GM19397 (cell line): ENCODE data around the gene RUNX1.
A peak's percentile ranks its signal among the peaks of the same experiment; 100 is the strongest.

Experiments used
- ATAC-seq: cut with Tn5 transposase; IDR thresholded peaks from one replicate; pipeline ENCODE4 v1.9.1; 2021; ENCODE audit warnings: mild to moderate bottlenecking, moderate library complexity; ENCODE audit not compliant: unreplicated experiment

The RUNX1 gene

DNA sequence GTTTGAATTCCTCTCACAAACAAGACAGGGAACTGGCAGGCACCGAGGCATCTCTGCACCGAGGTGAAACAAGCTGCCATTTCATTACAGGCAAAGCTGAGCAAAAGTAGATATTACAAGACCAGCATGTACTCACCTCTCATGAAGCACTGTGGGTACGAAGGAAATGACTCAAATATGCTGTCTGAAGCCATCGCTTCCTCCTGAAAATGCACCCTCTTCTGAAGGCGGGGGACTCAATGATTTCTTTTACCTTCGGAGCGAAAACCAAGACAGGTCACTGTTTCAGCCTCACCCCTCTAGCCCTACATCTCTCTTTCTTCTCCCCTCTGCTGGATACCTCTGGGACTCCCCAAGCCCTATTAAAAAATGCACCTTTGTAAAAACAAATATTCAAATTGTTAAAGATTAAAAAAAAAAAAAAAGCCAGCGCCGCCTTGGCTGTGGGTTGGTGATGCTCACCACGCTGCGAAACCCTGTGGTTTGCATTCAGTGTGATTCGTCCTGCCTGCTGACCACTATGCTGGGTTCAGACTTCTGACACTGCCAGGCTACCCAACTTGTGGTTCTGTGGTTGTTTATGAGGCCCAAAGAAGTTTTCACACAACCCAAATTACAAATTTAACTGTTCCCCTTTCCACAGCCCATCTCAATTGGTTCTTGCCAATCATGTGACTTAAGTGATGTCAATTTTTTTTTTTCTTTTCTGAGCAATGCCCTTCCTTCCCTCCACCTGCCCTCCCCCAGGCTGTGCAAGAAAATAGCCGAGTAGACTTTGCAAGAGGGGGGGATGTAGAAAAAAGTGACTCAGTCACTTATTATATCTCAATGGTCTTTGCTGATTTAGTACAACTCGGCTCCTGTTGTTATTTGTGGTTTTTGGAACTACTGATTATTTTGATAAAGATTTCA, at the start of gene RUNX1:
TSS of gene RUNX1 (minus strand) at position 597 of the 912 bp plus-strand sequence.
- ATAC-seq = peak; percentile 65

DNA sequence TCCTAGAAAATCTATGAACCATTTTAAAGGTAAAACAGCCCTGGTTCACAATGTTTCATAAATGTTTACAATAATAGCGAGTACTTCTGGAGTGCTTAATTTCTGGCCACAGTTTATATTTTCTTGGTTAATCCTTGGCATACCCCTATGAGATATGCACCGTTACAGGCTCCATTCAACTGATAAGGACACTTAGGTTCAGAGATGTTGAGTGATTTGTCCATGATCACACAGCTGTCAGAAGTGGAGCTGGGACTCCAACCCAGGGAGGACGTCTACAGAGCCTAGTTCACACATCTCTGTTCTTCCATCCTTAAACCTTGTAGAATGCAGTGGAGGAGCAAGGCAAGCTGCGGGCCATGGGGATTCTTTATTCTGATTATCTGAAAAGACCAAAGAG, 48.4 kb upstream of the RUNX1 start:
- ATAC-seq = no peak

GRCh38 chr21:35096959-35097358, 47.9 kb upstream of the RUNX1 start:
- no peak for ATAC-seq

DNA sequence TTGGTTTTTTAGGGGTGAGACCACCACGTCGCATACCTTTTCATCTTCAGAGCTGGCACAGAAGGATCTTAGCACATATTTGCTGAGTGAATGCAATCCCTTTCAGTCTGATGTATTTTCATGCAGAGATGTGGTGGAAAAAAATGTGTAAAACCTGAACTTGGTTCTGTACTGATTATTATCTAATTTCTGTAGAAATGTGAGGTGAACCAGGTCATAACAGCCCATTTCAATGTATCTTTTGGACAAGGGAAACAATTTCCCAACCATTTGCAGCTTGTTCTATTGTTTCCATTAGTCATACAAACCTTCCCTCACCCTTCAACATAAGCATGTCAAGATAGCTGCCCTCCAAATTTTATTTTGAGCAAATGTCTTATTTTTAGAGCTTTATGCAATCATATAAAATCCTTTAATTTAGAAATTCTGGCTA, 46.8 kb upstream of the RUNX1 start:
- ATAC-seq = no peak

DNA sequence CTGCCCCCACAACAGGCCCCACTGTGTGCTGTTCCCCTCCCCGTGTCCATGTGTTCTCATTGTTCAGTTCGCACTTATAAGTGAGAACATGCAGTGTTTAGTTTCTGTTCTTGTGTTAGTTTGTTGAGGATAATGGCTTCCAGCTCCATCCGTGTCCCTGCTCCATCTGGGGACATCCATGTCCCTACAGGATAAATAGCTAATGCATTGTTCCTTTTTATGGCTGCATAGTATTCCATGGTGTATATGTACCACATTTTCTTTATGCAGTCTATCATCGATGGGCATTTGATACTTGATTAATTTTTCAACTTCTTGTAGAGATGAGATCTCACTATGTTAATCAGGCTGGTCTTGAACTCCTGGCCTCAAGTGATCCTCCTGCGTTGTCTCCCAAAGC, 44.4 kb upstream of the RUNX1 start:
- ATAC-seq = no peak

DNA sequence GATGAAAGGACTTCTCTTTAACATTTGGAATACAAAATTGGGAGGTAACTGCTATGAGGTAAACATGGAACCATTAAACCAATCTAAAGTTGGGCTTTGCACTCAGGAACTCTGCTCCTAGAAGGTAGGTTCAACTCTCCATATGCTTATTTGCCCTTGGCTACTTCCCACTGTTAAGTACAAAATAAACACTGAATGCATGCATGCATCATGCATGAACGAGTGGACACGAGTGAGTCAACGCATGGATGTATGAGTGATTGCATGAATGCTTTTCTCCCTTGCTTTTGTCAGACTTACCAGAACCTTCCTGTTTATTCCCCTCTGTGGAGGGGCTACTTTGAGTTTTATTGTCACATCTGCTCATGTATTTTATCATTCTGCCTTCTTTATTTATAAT, 42.4 kb upstream of the RUNX1 start:
- no peak for ATAC-seq

DNA sequence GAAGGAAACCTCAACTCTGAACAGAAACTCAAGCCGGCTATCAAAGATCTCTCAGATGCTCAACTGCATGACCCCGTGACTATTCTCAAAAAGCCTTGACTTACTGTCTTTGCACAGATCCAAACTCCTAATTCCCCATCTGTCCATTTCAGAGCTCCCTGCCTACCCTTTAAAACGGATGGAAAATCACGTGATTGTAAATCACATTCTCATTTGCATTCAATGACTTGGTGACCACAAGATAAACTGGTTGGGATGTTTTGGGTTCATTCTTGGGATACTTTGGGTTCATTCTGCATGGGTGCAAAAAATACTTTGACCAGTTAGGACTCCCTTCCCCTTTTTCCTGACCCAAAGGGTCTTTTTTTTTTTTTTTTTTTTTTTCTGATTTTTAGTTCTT, 41.3 kb upstream of the RUNX1 start:
- no peak for ATAC-seq

DNA sequence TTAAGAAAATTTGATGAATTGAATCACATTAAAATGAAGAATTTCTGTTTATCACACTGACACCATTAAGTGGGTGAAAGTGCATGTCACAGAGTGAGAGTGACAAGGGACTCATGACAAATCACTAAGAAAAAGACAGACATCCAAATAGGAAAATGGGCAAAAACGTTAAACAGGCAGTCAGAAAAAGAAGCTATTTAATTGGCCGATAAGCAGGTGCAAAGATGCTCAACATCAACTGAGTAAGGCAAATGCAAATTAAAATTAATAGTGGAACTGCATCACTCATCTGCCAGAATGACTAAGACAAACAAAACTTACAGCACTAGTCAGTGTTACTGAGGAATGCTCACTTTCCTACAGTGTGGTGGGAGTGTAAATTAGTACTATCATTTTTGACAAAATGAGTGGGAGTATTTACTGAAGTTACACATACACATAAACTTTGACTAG, 39.2 kb upstream of the RUNX1 start:
- no peak for ATAC-seq

- no peak for ATAC-seq
Measured at GRCh38 chr21:35086357-35086756, 37.3 kb upstream of the RUNX1 start.

- no peak for ATAC-seq
Measured at GRCh38 chr21:35084869-35085268, 35.8 kb upstream of the RUNX1 start.

- ATAC-seq = no peak
Measured at GRCh38 chr21:35083246-35083645, 34.1 kb upstream of the RUNX1 start.

DNA sequence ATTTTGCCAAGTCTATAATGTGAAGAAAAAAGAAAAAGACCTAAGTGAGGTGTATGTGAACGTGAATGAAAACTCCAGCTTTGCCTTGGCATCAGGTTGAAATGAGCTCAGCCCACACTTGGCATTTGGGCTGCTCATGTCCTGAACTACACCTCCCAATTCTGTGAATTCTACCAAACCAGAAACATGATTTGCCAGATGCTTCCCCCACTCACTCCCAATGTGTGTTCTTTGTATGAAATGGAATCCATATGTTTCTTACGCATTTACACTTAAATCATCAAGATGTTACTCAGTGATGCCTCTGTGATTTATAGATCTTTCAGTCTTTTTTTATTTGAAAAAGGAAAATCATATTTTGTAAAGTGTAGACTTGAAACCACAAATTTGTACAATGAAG, 32.8 kb upstream of the RUNX1 start:
- no peak for ATAC-seq

- no peak for ATAC-seq
Measured at GRCh38 chr21:35079181-35079580, 30.1 kb upstream of the RUNX1 start.

- ATAC-seq = no peak
Measured at GRCh38 chr21:35077975-35078374, 28.9 kb upstream of the RUNX1 start.

DNA sequence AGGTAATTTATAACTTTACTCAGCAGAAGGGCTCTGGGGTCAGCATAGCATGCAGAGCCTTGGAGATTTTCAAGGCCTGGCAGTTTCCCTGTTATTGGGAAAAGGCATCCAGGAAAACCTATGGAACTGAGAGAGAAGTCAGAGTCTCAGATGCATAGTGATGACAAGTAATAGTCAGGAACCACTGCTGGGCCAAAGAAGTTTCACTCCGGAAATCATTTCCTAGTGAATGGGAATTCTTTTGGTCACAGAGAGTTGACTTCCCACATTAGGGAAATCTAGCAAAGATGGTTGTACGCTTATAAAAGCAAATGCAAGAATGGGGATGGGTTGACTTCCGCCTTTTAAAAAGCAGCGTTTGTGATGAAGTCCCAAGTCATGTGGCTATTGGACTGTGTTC, 28.4 kb upstream of the RUNX1 start:
- ATAC-seq = no peak

DNA sequence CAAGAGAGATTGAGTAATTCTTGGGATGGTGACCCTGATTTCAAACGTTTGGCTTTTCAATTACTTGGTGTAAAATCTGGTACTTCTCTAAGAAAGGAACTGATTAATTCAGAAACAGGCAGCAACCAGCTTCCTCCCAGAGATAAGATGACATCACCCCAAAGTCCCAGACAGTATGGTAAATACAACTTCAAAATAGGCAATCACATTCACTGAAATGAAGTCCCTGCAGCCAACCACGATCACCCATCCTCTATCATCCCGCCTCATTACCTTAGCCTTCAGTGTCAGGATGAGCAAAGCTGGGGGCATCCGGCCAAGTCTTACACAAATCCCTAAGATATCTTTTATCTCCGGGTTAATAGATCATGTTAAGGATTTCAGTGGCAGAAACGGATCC, 26.4 kb upstream of the RUNX1 start:
- no peak for ATAC-seq

DNA sequence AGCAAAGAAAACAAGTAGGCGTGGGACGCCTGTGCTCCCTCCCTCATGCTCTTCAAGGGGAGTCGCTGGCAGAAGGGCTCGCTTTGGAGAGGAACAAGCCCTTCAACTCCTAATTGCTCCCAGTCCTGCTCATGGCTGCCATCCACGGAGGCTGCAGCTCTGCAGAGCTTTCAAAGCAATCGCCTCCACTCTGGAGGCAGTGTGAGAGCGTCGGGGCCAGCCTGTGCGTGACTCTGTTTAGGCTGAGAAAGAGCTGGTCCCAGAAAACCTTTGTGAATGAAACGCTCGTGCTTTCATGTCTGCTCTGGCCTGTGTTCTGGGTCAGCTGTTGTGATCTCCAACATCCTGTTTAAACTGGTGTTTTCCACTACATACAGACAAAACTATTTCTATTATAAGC, 23.9 kb upstream of the RUNX1 start:
- ATAC-seq = no peak

- no peak for ATAC-seq
Measured at GRCh38 chr21:35072557-35072956, 23.5 kb upstream of the RUNX1 start.

DNA sequence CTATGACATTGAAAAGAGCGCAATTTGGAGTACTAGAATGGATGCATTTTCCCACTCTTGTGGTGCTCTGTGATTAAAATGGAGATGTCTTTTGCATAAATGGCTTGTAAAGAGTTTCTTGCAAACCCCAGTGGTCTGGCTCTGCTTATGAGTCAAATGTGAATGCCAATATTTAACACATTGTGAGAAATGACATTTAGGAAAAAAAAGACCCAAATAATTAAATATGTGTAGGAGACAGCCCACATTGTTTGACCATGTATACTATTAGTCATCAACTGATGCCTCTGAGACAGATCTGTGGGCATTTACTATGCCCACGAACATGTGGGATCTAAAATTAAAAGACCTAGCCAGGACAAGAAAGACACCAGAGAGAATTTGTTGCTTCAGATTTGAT, 22.2 kb upstream of the RUNX1 start:
- ATAC-seq = no peak

DNA sequence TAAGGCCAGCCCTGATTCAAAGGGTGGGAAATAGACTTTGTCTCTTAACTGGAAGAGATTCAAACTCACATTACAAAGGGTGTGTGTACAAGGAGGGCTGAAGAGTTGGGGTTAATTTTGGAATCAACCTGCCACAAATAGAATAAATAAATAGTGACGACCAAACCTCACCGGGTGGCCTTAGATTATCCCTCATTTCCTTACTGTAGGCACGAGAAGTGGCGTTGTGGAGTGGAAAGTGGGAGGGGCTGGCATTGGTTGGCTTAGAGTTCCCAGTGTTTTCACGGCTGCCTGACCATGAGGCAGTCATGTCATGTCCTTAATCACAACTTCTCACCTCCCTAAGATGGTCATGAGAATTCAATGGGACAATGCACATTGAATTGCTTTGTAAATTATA, 21.3 kb upstream of the RUNX1 start:
- ATAC-seq = no peak

DNA sequence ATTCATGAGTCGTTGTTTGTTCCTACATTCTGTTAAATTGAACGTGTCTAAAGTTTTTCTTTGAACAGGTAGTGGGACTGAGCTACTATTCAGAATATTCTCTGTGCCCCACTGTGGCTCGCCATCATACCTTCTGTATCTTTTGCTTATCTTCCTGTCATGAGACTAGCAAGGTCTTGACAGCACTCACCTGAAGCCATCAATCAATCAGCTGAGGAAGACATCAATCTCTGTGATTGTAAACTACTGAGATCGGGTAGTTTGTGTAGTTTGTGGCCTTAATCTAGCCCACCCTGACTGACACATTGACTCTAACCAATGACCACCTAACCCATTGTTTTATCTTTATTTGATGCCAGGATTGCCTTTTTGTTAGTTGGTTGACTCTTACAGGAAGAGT, 17.7 kb upstream of the RUNX1 start:
- no peak for ATAC-seq

DNA sequence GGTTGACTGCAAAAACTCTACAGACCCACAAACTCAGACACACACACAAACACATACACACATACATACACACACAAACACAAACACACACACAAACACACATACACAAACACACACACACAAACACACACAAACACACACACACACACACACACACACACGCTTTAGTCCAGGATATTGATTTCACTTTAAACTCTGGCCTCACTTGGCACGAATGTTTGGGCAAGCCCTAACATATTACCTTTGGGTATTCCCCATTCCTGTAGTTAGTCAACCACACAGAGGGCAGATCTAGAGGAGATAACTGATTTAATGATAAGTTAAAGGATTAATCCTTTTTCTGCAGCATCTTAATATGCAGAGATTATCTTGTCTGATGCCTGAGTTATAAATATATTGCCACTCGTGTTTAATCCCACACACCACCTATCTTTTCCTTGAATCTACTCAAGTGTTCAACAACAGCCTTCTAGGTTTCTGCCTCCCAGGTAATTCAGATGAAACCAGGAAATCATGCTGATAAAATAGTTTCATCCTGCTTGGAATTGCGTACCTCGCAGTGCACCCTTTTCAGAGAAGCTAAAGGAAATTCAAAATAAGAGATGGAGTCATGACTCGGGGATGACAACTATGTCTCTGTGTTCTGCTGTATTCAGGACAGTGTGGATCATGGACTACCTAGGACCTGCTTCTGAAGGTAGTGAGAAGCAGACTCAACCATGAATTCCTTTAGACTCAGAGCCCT, 14.5 kb upstream of the RUNX1 start:
- no peak for ATAC-seq
